ENCODE data around the gene APOBEC3H. TPM values are rescaled to one million over a fixed set of nuclear protein-coding genes. Genes with fewer than 3 reads are reported as not detected.

The APOBEC3H gene
- total RNA-seq, 6 donors from 2014 or later = 0.78 to 4.2 (median 1.0) TPM

- H3K27me3 ChIP-seq = no peaks in the 10 kb centered on the region
- WGBS, 2 donors = 83 to 87% methylated on average over 13 to 16 of the region's 16 CpGs
- H3K36me3 ChIP-seq = peaks cover 0 to 19% (median 2%) of the 10 kb centered on the region in 4 donors
- H3K9me3 ChIP-seq = no peaks in the 10 kb centered on the region
- TF ChIP-seq POLR2AphosphoS5 (IDR thresholded peaks at IDR 0.05) = no peak
- TF ChIP-seq EP300 (IDR thresholded peaks at IDR 0.05) = no peak
- TF ChIP-seq CTCF (IDR thresholded peaks at IDR 0.05) = no peak
- no peak for TF ChIP-seq POLR2A (IDR thresholded peaks at IDR 0.05)
- DNase-seq = no peak
- no peak for ATAC-seq (ENCODE audit: low FRiP score in 2 of 2)
- H3K4me3 ChIP-seq = no peak overlapping the region
- peaks cover 39 to 66% (median 55%) of the 10 kb centered on the region in 4 donors for H3K4me1 ChIP-seq
- peak overlapping the region in 3 of 4 donors; percentile 89 to 96 (median 93) for H3K27ac ChIP-seq
Observed at GRCh38 chr22:39149915-39150847, 53.1 kb downstream of the APOBEC3H start.

GRCh38 chr22:39150848-39151215 lies 53.8 kb downstream of the APOBEC3H start:
- TF ChIP-seq EP300 (IDR thresholded peaks at IDR 0.05) (no peak), POLR2AphosphoS5 (IDR thresholded peaks at IDR 0.05) (no peak), CTCF (IDR thresholded peaks at IDR 0.05) (no peak), POLR2A (IDR thresholded peaks at IDR 0.05) (no peak)
- H3K4me3 ChIP-seq = peak overlapping the region in 1 of 4 donors; percentile 100
- DNase-seq = no peak

GRCh38 chr22:39151329-39151975 lies 54.4 kb downstream of the APOBEC3H start:
- Histone ChIP-seq H3K27ac (peak overlapping the region; percentile 85 to 96 (median 90)), H3K4me1 (peaks cover 32 to 59% (median 48%) of the 10 kb centered on the region in 4 donors), H3K9me3 (no peaks in the 10 kb centered on the region), H3K4me3 (peak overlapping the region in 3 of 4 donors; percentile 70 to 100 (median 95)), H3K36me3 (peaks cover 0 to 19% (median 2%) of the 10 kb centered on the region in 4 donors), H3K27me3 (no peaks in the 10 kb centered on the region)
- DNase-seq = no peak
- no peak for TF ChIP-seq POLR2A (IDR thresholded peaks at IDR 0.05)
- TF ChIP-seq POLR2AphosphoS5 (IDR thresholded peaks at IDR 0.05) = peak in 1 of 2 donors; percentile 15
- 53 to 61% methylated on average over 12 to 16 of the region's 16 CpGs for WGBS, 2 donors
- no peak for ATAC-seq (ENCODE audit: low FRiP score in 2 of 2)

More at GRCh38 chr22:39150848-39151215, 53.8 kb downstream of the APOBEC3H start:
- Histone ChIP-seq H3K36me3 (peaks cover 0 to 19% (median 2%) of the 10 kb centered on the region in 4 donors), H3K9me3 (no peaks in the 10 kb centered on the region), H3K4me1 (peaks cover 39 to 66% (median 54%) of the 10 kb centered on the region in 4 donors), H3K27me3 (no peaks in the 10 kb centered on the region), H3K27ac (peak overlapping the region in 3 of 4 donors; percentile 89 to 96 (median 92))
- WGBS, 2 donors = 48 to 63% methylated on average over 6 of the region's 6 CpGs
- ATAC-seq (ENCODE audit: low FRiP score in 2 of 2) = no peak

- ATAC-seq (ENCODE audit: low FRiP score in 2 of 2) (no peak), DNase-seq (no peak)
- Histone ChIP-seq H3K27me3 (no peaks in the 10 kb centered on the region), H3K9me3 (no peaks in the 10 kb centered on the region), H3K27ac (peak overlapping the region; percentile 85 to 96 (median 90)), H3K4me3 (peak overlapping the region; percentile 70 to 100 (median 92)), H3K36me3 (peaks cover 0 to 19% (median 2%) of the 10 kb centered on the region in 4 donors), H3K4me1 (peaks cover 28 to 56% (median 44%) of the 10 kb centered on the region in 4 donors)
- WGBS, 2 donors = 25 to 26% methylated on average over 6 to 12 of the region's 44 CpGs
- TF ChIP-seq CTCF (IDR thresholded peaks at IDR 0.05) (no peak), EP300 (IDR thresholded peaks at IDR 0.05) (no peak), POLR2A (IDR thresholded peaks at IDR 0.05) (no peak), POLR2AphosphoS5 (IDR thresholded peaks at IDR 0.05) (no peak)
Observed at GRCh38 chr22:39152024-39152510, 55.0 kb downstream of the APOBEC3H start.
